HCT116 (cell line): ENCODE results near the gene MGRN1.

Experiments used
- CEBPB ChIP-seq: IDR thresholded peaks from 2 replicates; pipeline ENCODE4 v1.6.1; 2012; ENCODE audit warnings: low read depth
- CTCF ChIP-seq, 3 experiments: fragments of 200-600 bp in 1 of 3; sonication (generic) in 1 of 3; IDR thresholded peaks in 2 of 3; conservative IDR thresholded peaks in 1 of 3; 2 replicates each; pipeline ENCODE4 v1.5.1; 2012 to 2017; ENCODE audit warnings: low read depth in 2 of 3, low read length in 2 of 3, antibody characterized with exemption in 1 of 3, borderline replicate concordance in 1 of 3, control low read depth in 1 of 3, mild to moderate bottlenecking in 1 of 3, mixed read lengths in 1 of 3, mixed run types in 1 of 3, moderate library complexity in 1 of 3; ENCODE audit not compliant: insufficient read depth in 1 of 3
- EGR1 ChIP-seq: IDR thresholded peaks from 2 replicates; pipeline ENCODE4 v1.6.1; 2012; ENCODE audit warnings: low read depth
- ELF1 ChIP-seq: IDR thresholded peaks from 2 replicates; pipeline ENCODE4 v1.6.1; 2012; ENCODE audit warnings: low read depth, borderline replicate concordance
- EZH2 ChIP-seq: fragments of 200-600 bp; sonication (generic); IDR thresholded peaks from 2 replicates; pipeline ENCODE4 v1.6.1; 2017; ENCODE audit warnings: antibody characterized with exemption, mixed run types
- EZH2phosphoT487 ChIP-seq: fragments of 200-600 bp; IDR thresholded peaks from 2 replicates; pipeline ENCODE4 v1.6.1; 2018; ENCODE audit warnings: antibody characterized with exemption, borderline replicate concordance
- JUND ChIP-seq: IDR thresholded peaks from 2 replicates; pipeline ENCODE4 v1.6.1; 2012
- POLR2A ChIP-seq: IDR thresholded peaks from 2 replicates; pipeline ENCODE4 v1.7.0; 2011; ENCODE audit warnings: borderline replicate concordance; ENCODE audit not compliant: insufficient read depth, insufficient read length; ENCODE audit errors: extremely low read depth
- POLR2AphosphoS5 ChIP-seq: IDR thresholded peaks from 2 replicates; pipeline ENCODE4 v1.6.1; 2011; ENCODE audit warnings: mild to moderate bottlenecking, low read depth, low read length, moderate library complexity
- RAD21 ChIP-seq: IDR thresholded peaks from 2 replicates; pipeline ENCODE4 v1.6.1; 2012; ENCODE audit warnings: low read depth, mild to moderate bottlenecking
- SP1 ChIP-seq: IDR thresholded peaks from 2 replicates; pipeline ENCODE4 v1.6.1; 2012; ENCODE audit warnings: low read depth
- TCF7L2 ChIP-seq: IDR thresholded peaks from 2 replicates; pipeline ENCODE4 v1.7.0; 2011; ENCODE audit warnings: borderline replicate concordance, inconsistent platforms; ENCODE audit not compliant: insufficient read depth, insufficient read length; ENCODE audit errors: extremely low read depth
- ZBTB33 ChIP-seq: IDR thresholded peaks from 2 replicates; pipeline ENCODE4 v1.6.1; 2011; ENCODE audit warnings: mild to moderate bottlenecking, low read length, moderate library complexity; ENCODE audit not compliant: insufficient replicate concordance; ENCODE audit errors: extremely low read depth
- ZNF274 ChIP-seq: fragments of 200-500 bp; sonication (Bioruptor generic); IDR thresholded peaks from 2 replicates; pipeline ENCODE4 v1.6.1; 2014; ENCODE audit warnings: mild to moderate bottlenecking, low read depth, low read length, inconsistent platforms

GRCh38 chr16:4736546-4736945 is 111.9 kb downstream of the MGRN1 start:
- TF ChIP-seq ZBTB33 (no peak), CEBPB (no peak), POLR2A (no peak), CTCF (IDR thresholded peaks at IDR 0.05 in 2 of 3, conservative IDR thresholded peaks at IDR 0.05 in 1 of 3; ENCODE audit: borderline replicate concordance in 1 of 3, insufficient read depth in 1 of 3, low read depth in 2 of 3, low read length in 2 of 3) (no peak), SP1 (no peak), ELF1 (no peak), JUND (no peak), ZNF274 (no peak), RAD21 (no peak), EZH2phosphoT487 (no peak), EZH2 (no peak), EGR1 (no peak), POLR2AphosphoS5 (no peak), TCF7L2 (no peak)
